KBM-7 (cell line): ENCODE measurements around the gene TMEM205.
A peak's percentile ranks its signal among the peaks of the same experiment; 100 is the strongest.
"Not testable (repeated sequence)": the region's sequence is repeated elsewhere in the genome, so short reads cannot be mapped to it uniquely, and the experiment has no call there.

Experiments used
- DNase-seq: peaks from one replicate; pipeline ENCODE4 v3.0.0-alpha.2; 2015
- in situ Hi-C: fragments of 300-500 bp; cut with MboI; formaldehyde crosslinking; loops from 2 replicates; pipeline ENCODE4 v1.14.3; 2020; ENCODE audit warnings: low sequenced_read_pairs, low pct_unique_long_range_greater_than_20kb, mixed read lengths

The TMEM205 gene

GRCh38 chr19:11346104-11346940 is at the start of gene TMEM205, which contains the start of gene CCDC159:
TSS of gene TMEM205 (minus strand) at chr19:11346268. CDS start at chr19:11345619, 649 bp downstream.
TSS of gene CCDC159 (plus strand) at chr19:11346519. CDS start at chr19:11346607, 88 bp downstream.
- in situ Hi-C loops: no loop called here

GRCh38 chr19:11390933-11391680 is 45.0 kb upstream of the TMEM205 start:
- no peak for DNase-seq
- in situ Hi-C loops: no loop called here

More at GRCh38 chr19:11346104-11346940, at the start of gene TMEM205, which contains the start of gene CCDC159:
- DNase-seq: peak; percentile 98

GRCh38 chr19:11390359-11390758 is 44.3 kb upstream of the TMEM205 start:
- no peak for DNase-seq
- in situ Hi-C loops: no loop called here

- DNase-seq: peak; percentile 75
- in situ Hi-C loops: no loop called here
These were observed 41.3 kb upstream of the TMEM205 start for GRCh38 chr19:11387162-11388034.

GRCh38 chr19:11384778-11385129 is 38.7 kb upstream of the TMEM205 start:
- in situ Hi-C loops: no loop called here
- no peak for DNase-seq

- in situ Hi-C loops: no loop called here
- DNase-seq: no peak
These were observed 37.6 kb upstream of the TMEM205 start for GRCh38 chr19:11383706-11384048.

- DNase-seq: peak; percentile 78
- in situ Hi-C loops: no loop called here
These were observed 37.0 kb upstream of the TMEM205 start for GRCh38 chr19:11382898-11383705.

GRCh38 chr19:11380653-11381537 is 34.8 kb upstream of the TMEM205 start:
- peak; percentile 99 for DNase-seq
- in situ Hi-C loops: no loop called here

- in situ Hi-C loops: no loop called here
- no peak for DNase-seq
These were observed 33.8 kb upstream of the TMEM205 start for GRCh38 chr19:11379857-11380350.

- DNase-seq, in situ Hi-C loops: not testable (repeated sequence)
These were observed 33.3 kb upstream of the TMEM205 start for GRCh38 chr19:11379269-11379845.

GRCh38 chr19:11378319-11379189 is 32.5 kb upstream of the TMEM205 start:
- peak; percentile 57 for DNase-seq
- in situ Hi-C loops: no loop called here

- in situ Hi-C loops: no loop called here
- no peak for DNase-seq
These were observed 31.7 kb upstream of the TMEM205 start for GRCh38 chr19:11377756-11378155.

- DNase-seq: no peak
- in situ Hi-C loops: no loop called here
These were observed 31.2 kb upstream of the TMEM205 start for GRCh38 chr19:11377237-11377636.

GRCh38 chr19:11375143-11375948 is 29.3 kb upstream of the TMEM205 start:
- DNase-seq: peak; percentile 84
- in situ Hi-C loops: no loop called here

- DNase-seq: peak; percentile 100
- in situ Hi-C loops: no loop called here
These were observed 28.5 kb upstream of the TMEM205 start, which contains the start of gene SWSAP1 for GRCh38 chr19:11374433-11375142. TSS of gene SWSAP1 (plus strand) at chr19:11374666. CDS start at chr19:11374681, 15 bp downstream.
